ENCODE results near the gene CKLF.
"Not testable (repeated sequence)": the region's sequence is repeated elsewhere in the genome, so short reads cannot be mapped to it uniquely, and the experiment has no call there.

Gene CKLF

GRCh38 chr16:66599726-66600125, 47.4 kb downstream of the CKLF start:
- no peak for DNase-seq

DNA sequence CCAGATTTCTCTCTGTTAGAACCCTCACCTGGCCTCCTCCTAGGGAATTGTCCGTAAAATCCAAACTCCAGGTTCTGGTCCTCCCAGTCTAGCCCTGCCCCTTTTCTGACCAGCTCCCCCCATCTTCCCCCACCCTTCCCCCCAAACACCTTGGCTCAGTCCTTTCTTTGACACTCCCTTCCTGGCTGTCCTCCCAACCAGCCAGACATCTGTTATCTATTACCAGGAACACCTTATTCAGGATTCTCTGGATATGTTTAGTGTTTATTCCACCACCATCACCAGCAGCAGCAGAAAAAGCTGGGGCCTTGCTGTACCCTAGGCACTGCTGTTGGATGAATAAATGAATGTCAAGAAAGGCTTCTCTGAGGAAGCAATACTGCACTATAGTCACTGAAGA, 48.1 kb downstream of the CKLF start:
- DNase-seq: no peak

DNA sequence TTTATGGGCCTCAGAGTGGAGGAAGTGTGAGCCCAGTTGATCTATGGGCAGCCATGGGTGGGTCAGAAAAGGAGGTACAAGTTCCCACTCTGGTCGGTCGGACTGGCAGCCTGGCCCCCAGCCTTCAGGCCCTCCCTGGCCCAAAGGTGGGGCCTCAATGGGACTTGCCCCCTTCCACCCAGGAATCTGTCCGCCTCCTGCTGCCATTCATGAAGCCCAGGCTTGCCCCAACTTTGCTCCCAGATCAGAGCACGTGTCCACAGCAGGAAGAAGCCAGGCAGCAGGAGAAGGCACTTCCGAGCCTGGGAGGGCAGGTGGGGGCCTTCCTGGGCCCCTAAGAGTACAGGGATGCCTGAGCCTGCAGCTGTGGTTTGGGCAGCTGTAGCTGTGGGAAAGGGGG, 49.1 kb downstream of the CKLF start:
- DNase-seq: no peak

DNA sequence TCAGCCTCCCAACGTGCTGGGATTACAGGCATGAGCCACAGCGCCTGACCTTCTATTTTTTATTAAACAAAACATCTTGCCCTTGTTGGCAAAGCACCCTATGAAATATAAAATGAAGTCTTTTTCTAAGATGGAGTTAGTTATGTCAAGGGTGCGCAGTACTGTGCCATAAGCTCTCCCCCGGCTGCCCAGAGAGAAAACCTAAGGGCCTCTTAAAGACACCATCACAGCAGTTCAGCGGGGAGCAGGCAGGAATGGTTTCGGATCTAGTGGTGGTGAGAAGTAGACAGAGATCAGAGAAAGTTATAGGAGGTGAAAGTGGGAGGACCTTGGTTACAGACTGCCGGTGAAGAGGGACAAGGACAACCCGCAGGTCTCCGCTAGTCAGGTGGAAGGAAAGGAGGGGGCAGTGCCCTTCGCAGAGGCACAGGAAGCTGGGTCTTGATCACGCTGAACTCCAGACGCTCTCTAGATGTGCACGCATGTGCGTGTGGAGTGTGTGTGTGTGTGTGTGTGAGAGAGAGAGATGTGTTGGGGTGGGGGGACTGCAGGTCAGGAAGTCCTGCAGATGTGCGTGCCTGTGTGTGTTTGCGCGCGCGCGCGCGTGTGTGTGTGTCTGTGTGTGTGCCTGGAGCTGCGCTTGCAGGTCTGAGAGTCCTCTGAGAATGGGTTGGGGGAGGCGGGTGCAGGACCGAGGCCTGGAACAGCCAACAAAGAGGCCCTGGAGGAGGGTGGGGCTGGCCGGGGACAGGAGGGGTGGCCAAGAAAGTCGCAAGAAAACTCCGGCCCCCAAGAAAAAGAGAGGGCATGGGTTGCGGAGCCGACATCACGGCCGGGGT, 51.4 kb downstream of the CKLF start:
- DNase-seq: peak; percentile 51

- peak; percentile 42 for DNase-seq
These were observed 52.2 kb downstream of the CKLF start, which contains the start of gene CMTM3 for GRCh38 chr16:66604376-66605176. Gene CMTM3 (plus strand): TSS chr16:66604704. CDS start chr16:66604806, 102 bp downstream.

GRCh38 chr16:66605177-66605978, 53.0 kb downstream of the CKLF start:
- peak; percentile 42 for DNase-seq

- no peak for DNase-seq
These were observed 53.8 kb downstream of the CKLF start for GRCh38 chr16:66605979-66606751.

DNA sequence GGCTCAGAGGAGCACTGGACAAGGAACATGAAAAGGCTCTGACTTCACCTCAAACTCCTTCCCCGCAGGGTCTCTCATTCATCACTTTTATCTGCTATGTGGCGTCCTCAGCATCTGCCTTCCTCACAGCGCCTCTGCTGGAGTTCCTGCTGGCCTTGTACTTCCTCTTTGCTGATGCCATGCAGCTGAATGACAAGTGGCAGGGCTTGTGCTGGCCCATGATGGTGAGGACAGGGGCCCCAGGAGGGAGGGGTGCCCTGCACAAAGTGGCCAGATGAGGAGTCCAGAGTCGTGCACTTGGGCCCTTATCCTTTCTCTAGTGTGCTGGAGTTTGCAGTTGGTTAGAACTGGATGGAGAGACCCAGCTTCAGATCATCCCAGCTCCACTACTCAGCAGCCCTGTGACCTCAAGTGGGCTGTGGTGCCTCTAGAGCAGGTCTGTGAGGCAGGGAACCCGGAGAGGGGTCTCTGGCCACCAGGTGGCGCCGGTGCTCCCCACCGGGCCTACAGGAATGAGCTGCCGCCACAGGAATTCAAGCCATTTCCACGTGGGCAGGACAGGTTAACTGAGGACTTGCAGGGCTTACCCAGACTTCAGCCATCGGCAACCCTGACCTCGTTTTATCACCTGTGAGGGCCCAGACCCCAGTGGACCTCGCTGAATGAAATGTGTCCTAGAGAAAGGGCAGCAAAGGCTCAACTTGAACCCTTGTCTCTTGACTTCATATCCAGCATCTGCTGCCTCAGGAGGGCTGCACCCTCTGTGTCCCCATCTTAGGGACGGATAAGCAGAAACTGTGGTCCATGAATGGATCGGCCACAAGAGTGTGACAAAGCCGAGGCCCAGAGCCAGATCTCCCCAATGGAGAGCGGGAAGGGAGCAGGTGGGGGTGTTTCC, 56.1 kb downstream of the CKLF start:
- DNase-seq: peak; percentile 46

GRCh38 chr16:66609139-66609510, 56.7 kb downstream of the CKLF start:
- DNase-seq: no peak

GRCh38 chr16:66610111-66610820, 57.9 kb downstream of the CKLF start:
- DNase-seq: no peak

DNA sequence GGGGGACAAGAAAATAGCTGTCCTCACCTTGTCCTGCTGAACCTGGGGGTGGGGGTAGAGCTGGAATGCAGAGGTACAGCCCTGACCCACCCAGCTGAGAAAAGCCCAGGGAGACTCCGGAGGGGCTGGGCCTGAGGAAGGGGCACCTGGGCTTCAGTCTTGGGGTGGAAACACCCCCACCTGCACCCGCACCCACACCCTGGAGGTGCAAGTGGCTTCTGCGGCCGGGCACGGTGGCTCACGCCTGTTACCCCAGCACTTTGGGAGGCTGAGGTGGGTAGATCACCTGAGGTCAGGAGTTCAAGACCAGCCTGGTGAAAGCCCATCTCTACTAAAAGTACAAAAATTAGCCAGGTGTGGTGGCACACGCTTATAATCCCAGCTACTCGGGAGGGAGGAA, 59.5 kb downstream of the CKLF start:
- DNase-seq: not testable (repeated sequence)

GRCh38 chr16:66612422-66612821, 60.0 kb downstream of the CKLF start:
- no peak for DNase-seq

DNA sequence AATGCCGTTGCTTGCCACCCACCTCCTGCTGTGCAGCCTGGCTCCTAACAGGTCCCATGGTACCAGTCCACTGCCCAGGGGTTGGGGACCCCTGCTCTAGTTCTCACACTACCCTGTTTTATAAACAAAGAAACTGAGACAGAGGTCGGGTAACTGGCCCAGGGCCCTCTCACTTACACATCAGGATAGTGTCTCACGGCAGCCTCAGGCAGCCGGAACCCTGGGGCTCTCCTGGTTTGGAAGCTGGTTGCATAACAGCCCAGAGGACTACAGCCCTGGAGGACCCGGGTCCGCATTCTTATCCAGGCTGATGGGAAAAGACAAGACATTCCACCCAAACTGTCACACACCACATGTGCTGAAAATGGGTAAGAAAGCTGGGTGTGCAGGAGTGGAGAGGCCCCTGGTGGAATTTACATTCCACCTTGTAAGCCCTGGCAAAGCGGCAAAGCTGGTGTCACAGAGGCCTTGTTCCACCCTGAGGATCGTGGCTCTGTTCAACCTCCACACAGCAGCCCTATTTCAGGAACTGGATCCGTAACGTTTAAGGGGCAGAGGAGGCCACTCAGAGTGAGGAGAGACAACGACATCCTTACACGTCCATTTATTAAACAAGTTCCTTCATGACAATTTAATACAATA, 61.9 kb downstream of the CKLF start:
- DNase-seq: no peak
